ENCODE data around the gene TDRD5.
"Not testable (repeated sequence)": the region's sequence is repeated elsewhere in the genome, so short reads cannot be mapped to it uniquely, and the experiment has no call there.

The TDRD5 gene

DNA sequence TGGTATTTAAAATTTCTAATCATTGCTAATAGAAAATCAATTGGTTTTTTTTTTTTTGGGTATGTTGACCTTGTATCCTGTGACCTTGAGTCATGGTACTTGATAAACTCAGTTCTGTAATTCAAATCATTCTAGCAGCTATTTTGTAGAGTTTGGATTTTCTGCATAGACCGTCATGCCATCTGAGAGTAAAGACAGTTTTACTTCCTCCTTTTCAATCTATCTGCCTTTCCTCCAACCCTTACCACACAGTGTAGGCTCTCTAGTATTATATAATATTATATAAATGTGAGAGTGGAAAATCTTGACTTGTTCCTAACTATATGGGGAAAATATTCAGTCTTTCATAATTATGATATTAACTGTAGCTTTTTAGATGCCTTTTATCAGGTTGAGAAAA lies 7.0 kb downstream of the TDRD5 start:
- DNase-seq (ENCODE audit: low read depth), result no peak

DNA sequence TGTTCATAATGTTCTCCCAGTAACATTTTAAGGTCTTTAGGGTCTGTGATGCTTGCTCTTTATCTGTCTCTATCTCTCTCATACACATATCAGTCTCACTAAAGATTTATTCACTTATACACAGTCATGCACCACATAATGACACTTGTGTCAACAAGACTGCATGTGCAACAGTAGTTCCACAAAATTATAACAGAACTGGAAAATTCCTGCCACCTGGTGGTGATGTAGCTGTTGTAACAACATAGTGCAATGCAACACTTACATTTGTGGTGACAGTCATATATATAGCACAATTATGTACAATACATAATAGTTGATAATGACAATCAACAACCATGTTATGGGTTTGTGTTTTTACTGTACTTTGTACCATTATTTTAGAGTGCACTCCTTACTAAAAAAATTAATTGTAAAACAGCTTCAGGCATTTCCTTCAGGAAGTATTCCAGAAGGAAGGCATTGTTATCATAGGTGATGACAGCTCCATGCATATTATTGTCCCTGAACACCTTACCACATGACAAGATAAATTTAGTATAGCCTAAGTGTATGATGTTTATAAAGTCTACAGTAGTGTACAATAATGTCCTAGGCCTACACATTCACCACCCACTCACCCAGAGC lies 8.1 kb downstream of the TDRD5 start:
- peak; percentile 26 for DNase-seq (ENCODE audit: low read depth)

DNA sequence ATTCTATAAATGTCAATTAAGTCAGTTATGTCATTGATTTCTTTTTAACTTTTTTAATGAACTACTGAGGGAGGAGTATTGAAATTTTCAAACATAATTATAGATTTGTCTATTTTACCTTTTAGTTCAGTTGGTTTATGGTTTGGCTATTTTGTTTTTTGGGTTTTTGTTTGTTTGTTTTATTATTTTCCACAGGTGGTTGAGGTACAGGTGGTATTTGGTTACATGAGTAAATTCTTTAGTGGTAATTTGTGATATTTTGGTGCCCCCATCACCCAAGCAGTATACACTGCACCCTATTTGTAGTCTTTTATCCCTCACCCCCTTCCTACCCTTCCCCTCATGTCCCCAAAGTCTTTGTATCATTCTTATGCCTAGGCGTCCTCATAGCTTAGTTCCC lies 9.5 kb downstream of the TDRD5 start:
- DNase-seq (ENCODE audit: low read depth), result no peak

DNA sequence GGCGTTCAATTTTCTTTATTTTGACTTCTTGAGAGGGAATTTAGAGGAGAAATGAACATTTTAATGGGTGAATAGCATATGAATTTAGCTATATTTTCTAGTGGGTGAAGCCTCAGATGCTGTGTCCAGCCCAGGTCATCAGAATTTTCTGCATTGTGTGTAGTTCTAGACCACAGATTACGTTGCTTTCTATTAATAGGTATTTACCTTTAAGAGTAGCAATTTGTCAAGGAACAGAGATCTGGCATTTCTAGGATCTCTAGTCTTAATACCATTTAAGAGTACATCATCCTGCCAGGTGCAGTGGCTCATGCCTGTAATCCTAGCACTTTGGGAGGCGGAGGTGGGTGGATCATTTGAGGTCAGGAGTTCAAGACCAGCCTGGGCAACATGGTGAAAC lies 20.7 kb downstream of the TDRD5 start:
- no peak for DNase-seq (ENCODE audit: low read depth)

DNA sequence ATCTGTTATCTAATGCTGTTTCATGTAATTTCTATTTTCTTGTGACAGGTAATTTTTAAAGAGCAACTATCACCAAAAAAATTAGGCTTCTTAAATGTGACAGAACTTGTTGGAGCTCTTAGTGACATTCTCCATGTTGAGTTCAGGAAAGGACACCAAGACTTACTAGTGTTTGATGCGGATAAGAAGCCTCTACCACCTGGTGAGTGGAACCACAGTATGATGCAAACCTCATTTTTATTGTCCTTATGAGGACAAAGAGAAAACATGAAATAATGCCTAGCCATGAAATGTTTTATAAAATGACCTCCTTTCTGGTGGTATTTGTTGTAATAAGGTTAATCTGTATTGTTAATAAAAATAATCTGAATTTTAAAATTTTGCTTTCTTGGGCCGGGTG lies 39.1 kb downstream of the TDRD5 start:
- DNase-seq (ENCODE audit: low read depth), result no peak

DNA sequence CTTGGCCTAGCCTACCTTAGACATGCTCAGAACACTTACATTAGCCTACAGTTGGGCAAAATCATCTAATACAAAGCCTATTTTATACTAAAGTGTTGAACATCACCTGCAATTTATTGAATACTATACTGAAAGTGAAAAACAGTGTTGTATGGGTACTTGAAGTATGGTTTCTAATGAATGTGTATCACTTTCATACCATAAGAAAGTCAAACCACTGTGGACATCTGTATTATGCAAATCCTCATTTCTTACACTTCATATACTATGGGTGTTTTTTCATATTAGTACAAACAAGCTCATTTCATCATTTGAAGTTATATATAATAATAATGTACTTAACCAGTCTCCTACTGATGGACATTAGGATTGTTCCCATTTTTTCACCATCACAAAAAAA lies 41.2 kb downstream of the TDRD5 start:
- no peak for DNase-seq (ENCODE audit: low read depth)

DNA sequence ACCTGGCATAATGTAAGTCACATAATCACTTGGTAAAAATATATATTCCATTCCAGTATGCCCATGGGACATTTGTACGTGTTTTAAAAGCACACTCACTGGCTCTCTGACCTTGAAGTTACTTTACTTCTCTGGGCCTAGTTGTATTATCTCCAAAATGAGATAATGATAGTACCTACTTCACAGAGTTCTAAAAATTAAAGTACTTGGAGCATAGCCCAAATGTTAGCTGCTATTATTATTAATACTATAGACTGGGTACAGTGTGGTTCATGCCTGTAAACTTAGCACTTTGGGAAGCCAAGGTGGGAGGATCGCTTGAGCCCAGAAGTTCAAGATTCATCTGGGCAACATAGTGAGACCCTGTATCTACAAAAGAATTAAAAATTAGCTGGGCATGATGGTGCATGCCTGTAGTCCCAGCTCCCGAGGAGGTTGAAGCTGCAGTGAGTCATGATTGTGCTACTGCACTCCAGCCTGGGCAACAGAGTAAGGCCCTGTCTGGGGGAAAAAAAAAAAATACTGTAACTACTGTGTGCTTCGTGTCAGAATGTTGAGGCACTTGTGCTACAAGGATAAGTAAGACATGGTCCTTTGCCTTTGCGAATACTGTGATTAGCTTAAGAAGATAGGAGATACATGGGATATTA lies 45.7 kb downstream of the TDRD5 start:
- DNase-seq (ENCODE audit: low read depth), result peak; percentile 1

DNA sequence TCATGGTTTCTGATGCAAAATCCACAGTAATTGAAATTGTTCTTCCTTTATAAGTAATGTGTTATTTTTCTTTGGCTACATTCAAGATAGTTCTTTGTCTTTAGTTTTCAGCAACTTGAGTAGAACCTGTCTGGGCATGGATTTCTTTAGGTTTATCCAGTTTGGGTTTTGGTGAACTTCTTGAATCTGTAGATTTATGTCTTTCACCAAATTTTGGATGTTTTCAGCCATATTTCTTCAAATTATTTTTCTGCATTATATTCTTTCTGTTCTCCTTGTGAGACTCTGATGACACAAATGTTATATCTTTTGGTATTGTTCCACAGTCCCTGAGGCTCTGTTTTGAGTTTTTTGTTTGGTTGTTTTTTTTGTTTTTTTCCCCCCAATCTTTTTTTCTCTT lies 69.4 kb downstream of the TDRD5 start:
- DNase-seq (ENCODE audit: low read depth), result no peak

DNA sequence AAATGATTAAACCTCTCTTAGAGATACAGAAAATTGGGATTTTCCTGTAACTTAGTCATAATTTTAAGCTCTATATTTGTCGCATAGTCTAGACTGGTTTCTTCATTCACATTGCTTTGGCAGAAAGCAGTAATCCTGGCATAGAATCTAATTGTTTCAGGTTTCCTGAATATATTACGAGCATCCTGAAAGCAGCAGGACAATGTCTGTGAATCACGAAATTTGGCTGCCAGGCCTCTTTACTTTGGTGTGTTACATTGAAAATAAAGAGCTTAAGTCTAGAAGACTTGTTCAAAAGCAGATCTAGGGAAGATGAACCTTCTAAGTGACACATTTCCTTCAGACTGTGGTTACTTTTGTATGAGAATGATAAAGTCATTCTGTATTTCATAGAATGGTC lies 72.2 kb downstream of the TDRD5 start:
- DNase-seq (ENCODE audit: low read depth), result no peak

DNA sequence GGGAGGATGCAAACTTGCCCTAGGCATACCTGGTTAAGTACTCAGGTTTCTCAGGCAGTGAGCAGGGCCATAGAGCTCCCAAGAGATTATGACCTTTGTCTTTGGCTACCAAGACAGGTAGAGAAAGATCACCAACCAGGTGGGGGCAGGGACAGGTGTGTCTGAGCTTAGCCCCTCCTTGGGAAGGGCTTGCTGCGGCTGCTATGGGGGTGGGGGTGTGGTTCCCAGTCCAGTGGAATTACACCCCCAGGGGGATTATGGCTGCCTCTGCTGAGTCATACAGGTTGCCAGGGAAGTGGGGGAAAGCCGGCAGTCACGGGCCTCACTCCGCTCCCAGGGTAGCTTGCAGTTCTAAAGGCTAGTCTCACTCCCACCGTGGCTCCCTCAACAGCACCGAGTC lies 86.2 kb downstream of the TDRD5 start:
- no peak for DNase-seq (ENCODE audit: low read depth)

DNA sequence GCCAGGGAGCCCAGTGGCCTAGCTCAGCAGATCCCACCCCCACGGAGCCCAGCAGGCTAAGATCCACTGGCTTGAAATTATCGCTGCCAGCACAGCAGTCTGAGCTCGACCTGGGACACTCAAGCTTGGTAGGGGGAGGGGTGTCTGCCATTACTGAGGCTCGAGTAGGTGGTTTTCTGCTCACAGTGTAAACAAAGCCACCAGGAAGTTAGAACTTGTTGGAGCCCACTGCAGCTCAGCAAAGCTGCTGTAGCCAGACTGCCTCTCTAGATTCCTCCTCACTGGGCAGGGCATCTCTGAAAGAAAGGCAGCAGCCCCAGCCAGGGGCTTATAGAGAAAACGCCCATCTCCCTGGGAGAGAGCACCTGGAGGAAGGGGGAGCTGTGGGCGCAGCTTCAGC lies 102.9 kb downstream of the TDRD5 start:
- not testable (repeated sequence) for DNase-seq (ENCODE audit: low read depth)

DNA sequence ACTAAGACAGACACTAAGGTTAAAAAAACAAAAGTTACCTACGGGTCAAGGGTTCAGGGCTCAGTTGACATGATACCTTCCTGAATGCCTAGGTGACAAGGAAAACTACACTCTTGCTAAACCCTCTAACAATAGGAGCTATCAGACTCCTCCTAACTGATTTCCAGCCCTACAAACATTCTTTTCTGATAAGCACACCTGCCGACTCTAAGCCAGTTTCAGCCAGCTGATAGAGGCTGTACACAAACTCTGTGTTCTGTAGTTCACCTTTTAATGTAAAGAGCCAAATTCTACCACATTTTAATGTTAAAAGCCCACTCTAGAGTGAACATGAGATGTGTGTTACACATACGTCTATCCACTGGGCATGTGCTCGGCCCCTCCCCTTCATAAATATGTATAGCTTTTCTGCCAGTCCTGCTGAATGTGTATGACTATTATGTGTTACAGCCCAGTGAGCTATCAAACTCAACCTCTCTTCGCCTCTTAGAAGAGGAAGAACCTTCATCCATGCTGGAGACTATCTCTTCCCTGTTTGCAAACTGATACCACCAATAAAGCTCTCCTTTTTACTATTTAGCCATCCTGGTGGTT lies 111.4 kb downstream of the TDRD5 start:
- DNase-seq (ENCODE audit: low read depth), result no peak

DNA sequence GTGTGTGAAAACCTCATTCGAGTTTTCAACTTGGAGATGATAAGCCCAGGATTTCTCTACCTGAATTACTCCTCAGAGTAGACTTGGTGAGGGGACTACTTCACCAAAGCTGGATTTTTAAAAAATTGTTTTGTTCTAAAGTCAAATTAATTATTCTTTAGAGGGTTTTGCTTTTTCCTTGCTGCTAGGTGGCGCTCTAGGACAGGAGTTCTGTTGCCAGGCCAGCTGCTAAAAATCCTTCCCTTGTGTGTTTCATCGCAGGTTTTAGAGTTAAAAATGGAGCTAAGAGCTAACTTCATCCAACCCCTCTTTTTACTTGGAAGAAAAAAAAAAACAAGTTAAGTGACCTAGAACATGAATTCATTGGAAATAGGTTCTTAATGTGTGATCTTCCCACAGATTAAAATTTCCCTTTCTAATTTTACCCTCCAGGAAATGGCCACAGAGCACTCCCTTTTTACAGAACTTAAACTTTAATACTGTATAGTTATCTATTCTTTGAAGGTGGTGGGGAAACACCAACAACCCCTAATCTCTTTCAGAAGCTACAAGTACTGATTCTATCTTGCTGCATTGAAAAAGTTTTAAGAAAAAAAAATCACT lies 114.8 kb downstream of the TDRD5 start:
- peak; percentile 70 for DNase-seq (ENCODE audit: low read depth)

DNA sequence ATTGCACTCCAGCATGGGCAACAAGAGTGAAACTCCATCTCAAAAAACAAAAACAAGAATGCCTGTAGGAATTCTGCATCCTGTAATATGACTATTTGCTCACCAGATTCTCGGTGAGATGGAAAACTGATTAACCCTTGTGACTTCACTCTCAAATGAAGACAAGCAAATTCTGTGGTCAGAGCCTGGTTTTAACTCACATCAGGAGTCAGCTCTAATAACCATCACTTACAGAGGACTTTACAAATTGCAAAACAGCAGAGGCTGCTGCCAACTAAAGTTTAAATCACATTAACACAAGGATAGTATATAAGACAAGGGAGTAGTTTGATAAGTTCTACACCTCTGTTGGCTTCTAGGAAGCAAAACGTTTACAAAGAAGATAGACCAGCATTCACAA lies 115.8 kb downstream of the TDRD5 start:
- peak; percentile 42 for DNase-seq (ENCODE audit: low read depth)

DNA sequence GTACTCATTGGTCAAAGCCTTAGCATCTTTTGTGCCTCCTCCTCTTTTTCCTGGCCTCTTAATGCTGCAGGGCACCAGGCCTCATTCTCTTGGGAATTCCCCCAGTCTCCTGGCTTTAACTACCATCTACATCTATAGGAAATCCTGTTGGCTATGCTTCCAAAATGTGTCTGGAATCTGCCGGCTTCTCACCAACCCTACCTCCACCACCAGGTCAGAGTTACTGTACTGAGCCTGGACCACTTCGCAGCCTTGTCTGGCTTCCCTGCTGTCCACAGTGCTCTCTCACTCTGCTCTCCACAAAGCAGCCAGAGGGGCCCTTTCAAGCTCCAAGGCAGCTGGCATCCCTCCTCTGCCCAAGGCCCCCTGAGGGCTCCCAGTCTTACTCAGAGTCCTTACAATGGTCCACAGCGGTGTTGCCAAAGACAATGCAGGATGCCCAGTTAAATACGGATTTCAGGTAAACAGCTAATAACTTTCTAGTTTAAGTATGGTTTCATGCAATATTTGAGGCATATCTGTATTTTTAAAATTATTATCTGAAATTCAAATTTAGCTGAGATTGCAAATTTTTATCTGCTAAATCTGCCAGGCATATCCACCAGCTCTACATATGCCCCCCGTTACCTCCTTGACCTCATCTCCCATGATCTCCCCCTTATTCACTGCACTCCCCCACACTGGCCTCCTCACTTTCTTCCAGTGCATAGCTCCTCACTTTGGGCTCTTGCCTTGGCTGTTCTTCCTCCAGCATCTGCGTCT lies 117.0 kb downstream of the TDRD5 start:
- DNase-seq (ENCODE audit: low read depth), result no peak

DNA sequence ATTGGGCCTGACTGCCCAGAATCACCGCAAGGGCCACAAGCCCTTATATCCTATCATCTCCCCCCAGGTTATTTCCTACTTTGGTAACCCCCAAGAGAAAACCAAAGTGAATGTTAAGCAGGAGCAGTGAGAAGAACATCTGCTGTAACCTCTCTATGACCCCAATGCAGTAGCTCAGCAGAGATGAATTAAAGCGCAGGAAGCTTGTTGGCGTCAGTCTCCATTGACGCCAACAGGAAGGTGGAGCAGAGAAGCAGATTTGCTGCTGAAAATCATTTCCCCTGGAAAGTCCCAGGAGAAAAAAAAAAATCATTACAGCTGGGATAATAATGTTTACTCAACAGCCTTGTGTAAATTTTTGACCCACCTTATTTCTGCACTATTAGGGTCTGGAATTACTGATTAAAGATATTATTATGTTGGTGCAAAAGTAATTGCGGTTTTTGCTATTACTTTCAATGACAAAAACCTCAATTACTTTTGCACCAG lies 118.3 kb downstream of the TDRD5 start:
- DNase-seq (ENCODE audit: low read depth), result peak; percentile 97

DNA sequence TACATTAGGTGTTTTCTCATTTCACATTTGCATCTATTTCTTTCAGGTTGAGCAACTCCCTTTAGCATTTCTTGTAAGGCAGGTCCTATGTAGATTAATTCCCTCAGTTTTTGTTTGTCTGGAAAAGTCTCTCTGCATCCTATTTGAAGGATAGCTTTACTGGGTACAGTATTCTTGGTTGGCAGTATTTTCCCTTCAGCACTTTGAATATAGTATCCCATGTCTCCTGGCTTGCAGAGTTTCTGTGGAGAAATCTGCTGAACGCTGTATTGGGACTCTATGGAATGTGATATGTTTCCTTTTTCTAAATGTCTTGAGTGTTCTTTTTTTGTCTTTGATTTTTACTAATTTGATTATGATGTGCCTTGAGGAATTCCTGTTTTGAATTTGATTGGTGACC lies 122.5 kb downstream of the TDRD5 start:
- no peak for DNase-seq (ENCODE audit: low read depth)

DNA sequence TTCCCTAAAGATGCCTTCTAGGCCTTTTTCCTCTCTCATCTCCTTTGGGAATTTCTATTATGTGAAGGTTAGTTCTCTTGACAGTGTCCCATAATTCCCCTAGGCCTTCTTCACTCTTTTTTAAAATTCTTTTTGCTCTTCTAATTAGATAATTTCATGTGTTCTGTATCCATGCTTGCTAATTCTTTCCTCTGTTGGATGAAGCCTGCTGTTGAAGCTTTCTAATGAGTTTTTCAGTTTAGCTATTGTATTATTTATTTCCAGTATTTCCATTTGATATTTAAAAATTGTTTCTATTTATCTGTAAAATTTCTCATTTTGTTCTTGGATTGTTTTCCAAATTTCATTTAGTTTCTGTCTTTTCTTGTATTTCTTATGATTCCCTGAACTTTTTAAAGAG lies 123.0 kb downstream of the TDRD5 start:
- no peak for DNase-seq (ENCODE audit: low read depth)

DNA sequence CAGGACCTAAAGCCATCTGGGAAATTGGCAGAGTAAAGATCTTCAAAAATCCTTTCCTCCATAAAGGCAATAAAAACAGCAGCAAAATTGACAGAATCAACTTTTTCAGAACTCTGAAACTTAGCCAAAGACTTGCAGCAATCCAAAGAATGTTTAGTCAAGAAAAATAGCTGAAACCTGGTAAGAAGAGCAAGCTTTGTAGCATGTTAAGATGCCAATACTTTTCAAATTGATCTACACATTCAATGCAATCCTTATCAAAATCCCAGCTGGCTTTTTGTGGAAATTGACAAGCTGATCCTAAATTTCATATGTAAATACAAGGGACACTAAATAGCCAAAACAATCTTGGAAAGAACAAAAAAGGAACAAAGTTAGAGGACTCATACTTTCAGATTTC lies 127.6 kb downstream of the TDRD5 start:
- DNase-seq (ENCODE audit: low read depth), result no peak

DNA sequence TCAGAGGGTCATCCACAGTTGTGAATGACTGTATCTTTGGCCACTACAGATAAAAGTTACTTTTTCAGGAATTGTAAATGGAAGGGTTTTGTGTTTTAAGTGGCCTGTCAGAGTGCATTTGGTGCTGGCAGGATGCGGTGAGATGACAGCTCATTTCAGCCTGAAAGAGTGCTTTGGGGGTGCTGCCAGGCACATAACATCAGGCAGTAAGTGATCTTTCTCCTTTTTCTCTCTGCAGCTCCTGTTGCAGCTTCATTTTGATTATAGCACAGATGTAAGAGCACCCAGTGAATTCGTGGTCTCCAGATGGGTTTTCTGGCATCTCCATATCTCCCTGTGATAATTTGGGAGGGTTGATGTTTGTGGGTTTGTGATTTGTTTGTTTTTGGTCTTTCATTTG lies 136.6 kb downstream of the TDRD5 start:
- no peak for DNase-seq (ENCODE audit: low read depth)

DNA sequence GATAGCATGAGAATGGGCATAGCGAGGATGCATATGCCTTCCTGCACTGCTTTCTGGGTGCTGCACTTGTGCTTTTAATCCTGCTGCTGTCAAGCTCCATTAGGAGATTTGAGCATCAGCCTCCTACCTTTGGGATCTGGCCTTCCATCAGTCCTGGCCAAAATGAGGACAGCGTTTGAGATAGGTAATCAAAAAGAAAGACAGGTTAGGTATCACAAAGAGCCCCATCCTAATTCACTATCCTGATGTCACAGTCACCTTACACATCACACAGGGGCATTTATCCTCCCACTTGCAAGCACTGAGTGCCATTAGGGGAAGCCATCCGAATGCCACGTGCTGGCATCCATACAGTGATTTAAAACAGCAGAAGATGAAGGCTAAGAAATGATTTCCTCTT lies 138.2 kb downstream of the TDRD5 start:
- no peak for DNase-seq (ENCODE audit: low read depth)

DNA sequence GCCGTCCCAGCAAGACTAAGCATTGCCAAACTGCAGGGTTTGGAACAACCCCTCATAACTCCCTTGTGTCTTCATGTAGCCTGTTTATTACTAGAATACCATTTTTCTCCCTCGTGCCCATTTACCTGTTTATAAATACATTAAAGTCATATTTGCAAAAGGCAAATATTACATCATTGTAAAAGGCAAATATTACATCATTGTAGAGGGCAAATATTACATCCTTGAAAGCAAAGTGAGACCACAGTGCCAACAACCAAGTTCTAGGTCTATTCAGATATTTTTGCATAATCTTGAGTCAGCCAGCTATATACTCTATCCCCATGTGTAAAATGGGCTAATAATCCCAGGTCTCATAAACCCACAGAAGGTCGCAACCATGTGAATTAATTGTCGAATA lies 140.0 kb downstream of the TDRD5 start:
- DNase-seq (ENCODE audit: low read depth), result no peak
